ENCODE data around the gene SETBP1.

SETBP1 gene

DNA sequence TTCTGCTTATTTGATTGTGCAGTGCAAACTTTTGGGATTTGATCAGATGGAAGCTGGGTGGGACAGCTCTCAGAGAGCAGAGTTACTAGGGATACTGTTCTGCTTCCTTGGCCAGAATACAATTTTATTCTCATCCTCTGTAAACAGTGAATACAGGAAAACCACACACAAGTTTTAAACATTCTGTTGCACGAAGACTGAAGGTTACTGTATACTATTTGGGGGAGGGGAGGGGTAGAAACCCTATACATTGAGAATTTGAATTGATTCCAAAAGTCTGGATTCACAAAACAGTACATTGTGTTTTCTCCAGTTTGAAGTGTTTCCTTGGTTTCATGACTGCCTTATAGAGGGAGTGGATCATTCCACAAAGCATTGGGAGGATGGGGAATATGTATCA lies 149.9 kb downstream of the SETBP1 start:
- H3K4me2 ChIP-seq (ENCODE audit: low read length), result no peak overlapping the region
- no peak overlapping the region for H3K27ac ChIP-seq (ENCODE audit: low read depth, low read length)
- H3K9me3 ChIP-seq (ENCODE audit: control insufficient read depth, insufficient read depth, low read length), result no peaks in the 10 kb centered on the region
- H3K4me3 ChIP-seq (ENCODE audit: low read length), result no peak overlapping the region
- no peak for TF ChIP-seq EZH2phosphoT487 (IDR thresholded peaks at IDR 0.05; ENCODE audit: borderline replicate concordance, low read length)
- TF ChIP-seq, protein P1, sequence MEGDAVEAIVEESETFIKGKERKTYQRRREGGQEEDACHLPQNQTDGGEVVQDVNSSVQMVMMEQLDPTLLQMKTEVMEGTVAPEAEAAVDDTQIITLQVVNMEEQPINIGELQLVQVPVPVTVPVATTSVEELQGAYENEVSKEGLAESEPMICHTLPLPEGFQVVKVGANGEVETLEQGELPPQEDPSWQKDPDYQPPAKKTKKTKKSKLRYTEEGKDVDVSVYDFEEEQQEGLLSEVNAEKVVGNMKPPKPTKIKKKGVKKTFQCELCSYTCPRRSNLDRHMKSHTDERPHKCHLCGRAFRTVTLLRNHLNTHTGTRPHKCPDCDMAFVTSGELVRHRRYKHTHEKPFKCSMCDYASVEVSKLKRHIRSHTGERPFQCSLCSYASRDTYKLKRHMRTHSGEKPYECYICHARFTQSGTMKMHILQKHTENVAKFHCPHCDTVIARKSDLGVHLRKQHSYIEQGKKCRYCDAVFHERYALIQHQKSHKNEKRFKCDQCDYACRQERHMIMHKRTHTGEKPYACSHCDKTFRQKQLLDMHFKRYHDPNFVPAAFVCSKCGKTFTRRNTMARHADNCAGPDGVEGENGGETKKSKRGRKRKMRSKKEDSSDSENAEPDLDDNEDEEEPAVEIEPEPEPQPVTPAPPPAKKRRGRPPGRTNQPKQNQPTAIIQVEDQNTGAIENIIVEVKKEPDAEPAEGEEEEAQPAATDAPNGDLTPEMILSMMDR (IDR thresholded peaks at IDR 0.05; ENCODE audit: low read depth, low read length, poor library complexity, severe bottlenecking), result no peak
- H3K36me3 ChIP-seq (ENCODE audit: control insufficient read depth, low read length), result no peaks in the 10 kb centered on the region
- no peaks in the 10 kb centered on the region for H4K20me1 ChIP-seq (ENCODE audit: control insufficient read depth, insufficient read depth, low read depth, low read length)
- peaks cover 9% of the 10 kb centered on the region for H3K79me2 ChIP-seq (ENCODE audit: control insufficient read depth, low read length)
- no peaks in the 10 kb centered on the region for H3K27me3 ChIP-seq (ENCODE audit: control insufficient read depth, low read length)
- H3F3A ChIP-seq (ENCODE audit: control insufficient read depth, insufficient read depth), result no peaks in the 10 kb centered on the region
- H3K9me2 ChIP-seq (replicated peaks; ENCODE audit: control insufficient read depth, low read length), result no peaks in the 10 kb centered on the region
- peaks cover 4% of the 10 kb centered on the region; the same call in 1 of the 2 replicates for H3K4me1 ChIP-seq (ENCODE audit: control insufficient read depth, low read length)

DNA sequence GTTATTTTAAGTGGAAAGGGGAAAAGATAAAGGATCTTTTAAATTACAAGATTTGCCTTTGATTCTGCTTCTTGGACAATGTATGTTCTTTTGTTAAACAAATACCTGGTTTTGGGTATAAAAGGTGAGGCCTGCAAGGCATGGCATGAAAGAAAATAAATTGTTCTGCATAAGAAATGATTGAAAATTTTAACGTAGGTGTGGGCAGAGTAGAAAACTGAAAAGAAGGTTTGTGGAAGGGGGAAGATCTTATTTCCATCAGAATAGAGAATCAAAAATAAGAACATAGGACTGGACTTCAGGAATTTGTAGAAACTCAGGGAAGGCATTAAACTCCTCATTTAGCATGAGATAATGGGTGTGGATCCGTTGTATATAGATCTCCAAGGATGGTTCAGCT lies 153.1 kb downstream of the SETBP1 start:
- no peaks in the 10 kb centered on the region for H3K9me2 ChIP-seq (replicated peaks; ENCODE audit: control insufficient read depth, low read length)
- no peaks in the 10 kb centered on the region for H3K36me3 ChIP-seq (ENCODE audit: control insufficient read depth, low read length)
- no peak overlapping the region for H3K4me2 ChIP-seq (ENCODE audit: low read length)
- H3F3A ChIP-seq (ENCODE audit: control insufficient read depth, insufficient read depth), result no peaks in the 10 kb centered on the region
- no peak overlapping the region for H3K4me3 ChIP-seq (ENCODE audit: low read length)
- TF ChIP-seq, protein P1 (IDR thresholded peaks at IDR 0.05; ENCODE audit: low read depth, low read length, poor library complexity, severe bottlenecking), result no peak
- no peak for TF ChIP-seq EZH2phosphoT487 (IDR thresholded peaks at IDR 0.05; ENCODE audit: borderline replicate concordance, low read length)
- no peaks in the 10 kb centered on the region for H3K9me3 ChIP-seq (ENCODE audit: control insufficient read depth, insufficient read depth, low read length)
- no peak overlapping the region for H3K27ac ChIP-seq (ENCODE audit: low read depth, low read length)
- peaks cover 9% of the 10 kb centered on the region for H3K79me2 ChIP-seq (ENCODE audit: control insufficient read depth, low read length)
- peaks cover 24% of the 10 kb centered on the region for H3K4me1 ChIP-seq (ENCODE audit: control insufficient read depth, low read length)
- no peaks in the 10 kb centered on the region for H4K20me1 ChIP-seq (ENCODE audit: control insufficient read depth, insufficient read depth, low read depth, low read length)
- no peaks in the 10 kb centered on the region for H3K27me3 ChIP-seq (ENCODE audit: control insufficient read depth, low read length)

DNA sequence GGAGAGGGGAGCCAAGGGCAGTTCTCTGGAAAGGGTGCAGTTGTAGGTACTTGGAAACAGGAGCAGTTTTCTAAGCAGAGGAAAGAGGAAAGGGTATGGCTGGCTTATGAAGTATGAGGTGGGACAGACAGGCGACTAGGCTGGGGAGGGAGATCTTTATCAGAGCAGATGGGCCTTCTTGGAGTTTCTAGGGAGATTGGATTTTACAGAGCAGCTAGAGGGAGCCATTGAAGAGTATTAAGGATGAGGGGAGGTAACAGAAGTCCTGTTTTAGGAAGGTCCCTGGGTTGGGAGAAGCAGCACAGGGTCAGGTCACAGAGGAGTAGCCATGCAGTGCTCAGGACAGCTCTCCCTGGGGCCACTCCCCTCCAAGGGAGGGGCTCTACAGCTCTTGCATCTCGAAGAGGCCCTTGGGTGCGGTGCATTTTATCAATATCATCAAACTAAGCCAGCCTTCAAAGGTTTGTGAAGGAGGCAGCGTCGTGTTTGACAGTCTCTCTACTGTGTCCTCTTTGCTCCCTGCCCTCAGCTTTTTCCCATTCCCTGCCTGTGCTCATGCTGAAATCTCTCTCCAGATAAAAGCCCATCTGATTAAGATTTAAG lies 154.3 kb downstream of the SETBP1 start:
- peaks cover 15% of the 10 kb centered on the region for H3K79me2 ChIP-seq (ENCODE audit: control insufficient read depth, low read length)
- no peaks in the 10 kb centered on the region for H3K36me3 ChIP-seq (ENCODE audit: control insufficient read depth, low read length)
- no peak overlapping the region for H3K27ac ChIP-seq (ENCODE audit: low read depth, low read length)
- H3K4me1 ChIP-seq (ENCODE audit: control insufficient read depth, low read length), result peaks cover 35% of the 10 kb centered on the region
- no peaks in the 10 kb centered on the region for H3K9me2 ChIP-seq (replicated peaks; ENCODE audit: control insufficient read depth, low read length)
- H3K9me3 ChIP-seq (ENCODE audit: control insufficient read depth, insufficient read depth, low read length), result no peaks in the 10 kb centered on the region
- H3K4me2 ChIP-seq (ENCODE audit: low read length), result no peak overlapping the region
- TF ChIP-seq, protein P1 (IDR thresholded peaks at IDR 0.05; ENCODE audit: low read depth, low read length, poor library complexity, severe bottlenecking), result no peak
- no peak for TF ChIP-seq EZH2phosphoT487 (IDR thresholded peaks at IDR 0.05; ENCODE audit: borderline replicate concordance, low read length)
- no peaks in the 10 kb centered on the region for H3K27me3 ChIP-seq (ENCODE audit: control insufficient read depth, low read length)
- H4K20me1 ChIP-seq (ENCODE audit: control insufficient read depth, insufficient read depth, low read depth, low read length), result no peaks in the 10 kb centered on the region
- no peaks in the 10 kb centered on the region for H3F3A ChIP-seq (ENCODE audit: control insufficient read depth, insufficient read depth)
- H3K4me3 ChIP-seq (ENCODE audit: low read length), result no peak overlapping the region
